HepG2 (cell line): ENCODE data around the gene NOL12. TPM values are rescaled to one million over a fixed set of nuclear protein-coding genes. Genes with fewer than 3 reads are reported as not detected.

Source experiments
- ATAC-seq: fragments of 200-7000 bp; cut with Tn5 transposase; 3 replicates; pipeline ENCODE4 v1.9.1; 2020; ENCODE audit warnings: mild to moderate bottlenecking, moderate library complexity
- BruUV-seq: library from RNA; stranded (reverse); fragments of 400-500 nt; replicated peaks from 2 replicates; lab custom pipeline; 2021; lab: Mats Ljungman, UMichigan
- CTCF ChIA-PET: fragments of 300-600 bp; formaldehyde crosslinking; extraction: SDS; loops from one replicate; lab custom pipeline; 2021; ENCODE audit warnings: low total read pairs, inconsistent platforms, low intra/inter-chr PET ratio; lab: Yijun Ruan, JAX
- POLR2A ChIA-PET: fragments of 350-600 bp; sonication (Branson Sonifier 250); formaldehyde crosslinking; loops from one replicate; lab custom pipeline; 2020; ENCODE audit warnings: antibody characterized with exemption, inconsistent platforms; lab: Yijun Ruan, JAX
- DNase-seq: peaks from one replicate; pipeline ENCODE4 v3.0.0-alpha.2; 2015; ENCODE audit warnings: low spot score
- FAIRE-seq: peaks from 3 replicates; lab custom pipeline; 2011; peaks lifted over from hg19 to GRCh38; lab: Jason Lieb, UNC
- H2AFZ ChIP-seq: one replicate; pipeline ENCODE4 v1.6.1; 2011; ENCODE audit warnings: low read length, inconsistent platforms
- H3K27ac ChIP-seq: fragments of 300-600 bp; 3 replicates; pipeline ENCODE4 v1.8.0; 2011; ENCODE audit warnings: mixed run types, mild to moderate bottlenecking, mixed read lengths, low read length, inconsistent platforms; ENCODE audit not compliant: insufficient read depth; ENCODE audit errors: extremely low read length
- H3K27me3 ChIP-seq, 2 experiments: fragments of 200-600 bp in 1 of 2; 2 replicates in 1 of 2; 3 replicates in 1 of 2; pipeline versions ENCODE4 v1.6.0 to v1.8.0; 2011; ENCODE audit warnings: low read length in 2 of 2, mild to moderate bottlenecking in 2 of 2, moderate library complexity in 2 of 2, inconsistent platforms in 1 of 2; ENCODE audit not compliant: insufficient read depth in 2 of 2, control insufficient read depth in 1 of 2
- H3K36me3 ChIP-seq, 2 experiments: fragments of 200-600 bp in 1 of 2; replicated peaks in 1 of 2; 2 replicates in 1 of 2; 3 replicates in 1 of 2; pipeline versions ENCODE4 v1.5.1 to v1.8.0; 2011; ENCODE audit warnings: low read length in 2 of 2, inconsistent platforms in 1 of 2; ENCODE audit not compliant: insufficient read depth in 2 of 2, control insufficient read depth in 1 of 2
- H3K4me1 ChIP-seq: 2 replicates; pipeline ENCODE4 v1.5.1; 2012; ENCODE audit warnings: low read length, inconsistent platforms; ENCODE audit not compliant: insufficient read depth
- H3K4me2 ChIP-seq: 2 replicates; pipeline ENCODE4 v1.6.0; 2011; ENCODE audit warnings: low read depth, low read length, inconsistent platforms
- H3K4me3 ChIP-seq, 3 experiments: fragments of 200-600 bp in 1 of 3; sonication (generic), shearing (Covaris generic) in 1 of 3; replicated peaks in 1 of 3; 2 replicates each; pipeline ENCODE4 v1.5.1; 2011 to 2016; ENCODE audit warnings: low read length in 3 of 3, inconsistent platforms in 2 of 3, low read depth in 2 of 3, mild to moderate bottlenecking in 2 of 3, control low read depth in 1 of 3, mixed read lengths in 1 of 3; ENCODE audit not compliant: insufficient read depth in 1 of 3
- H3K79me2 ChIP-seq: one replicate; pipeline ENCODE4 v1.6.1; 2011; ENCODE audit warnings: low read length, inconsistent platforms; ENCODE audit not compliant: insufficient read depth
- H3K9ac ChIP-seq: 2 replicates; pipeline ENCODE4 v1.6.0; 2011; ENCODE audit warnings: mild to moderate bottlenecking, low read depth, low read length, inconsistent platforms; ENCODE audit not compliant: insufficient read depth
- H3K9me3 ChIP-seq: 2 replicates; pipeline ENCODE4 v1.5.1; 2012; ENCODE audit warnings: mild to moderate bottlenecking, low read length
- H4K20me1 ChIP-seq: 2 replicates; pipeline ENCODE4 v1.6.0; 2011; ENCODE audit warnings: inconsistent platforms, mild to moderate bottlenecking, low read length, moderate library complexity; ENCODE audit not compliant: insufficient read depth
- IRX3 ChIP-seq: sonication (generic); formaldehyde crosslinking; IDR thresholded peaks from 2 replicates; pipeline ENCODE4 v1.8.1; 2023; ENCODE audit warnings: mild to moderate bottlenecking, low read depth, missing genetic modification reagents, borderline replicate concordance
- TRIM24 ChIP-seq: sonication (generic); formaldehyde crosslinking; IDR thresholded peaks from 2 replicates; pipeline ENCODE4 v1.8.0; 2022; ENCODE audit warnings: mild to moderate bottlenecking, missing genetic modification reagents
- ZNF230 ChIP-seq: sonication (generic); formaldehyde crosslinking; IDR thresholded peaks from 2 replicates; pipeline ENCODE4 v1.4.0; 2020; ENCODE audit warnings: mild to moderate bottlenecking, missing genetic modification reagents
- ZNF234 ChIP-seq: sonication (generic); formaldehyde crosslinking; conservative IDR thresholded peaks from 2 replicates; pipeline ENCODE4 v1.5.1; 2020; ENCODE audit warnings: mild to moderate bottlenecking, missing genetic modification reagents
- WGBS: methylation state at CpG from one replicate; pipeline ENCODE4 v1.1.6; 2017; ENCODE audit warnings: low lambda C conversion rate; 5-methylcytosine and 5-hydroxymethylcytosine counted together
- in situ Hi-C: cut with HindIII; loops from 2 replicates; pipeline ENCODE4 v1.10.0; 2017; ENCODE audit warnings: low pct_unique_long_range_greater_than_20kb; ENCODE audit not compliant: extremely low pct_ligation_motif_present
- intact Hi-C: fragments of 100-400 bp; cut with micrococcal nuclease; formaldehyde crosslinking; loops from one replicate; pipeline ENCODE4 v1.10.0; 2022; ENCODE audit not compliant: unreplicated experiment
- polyA plus RNA-seq, 8 experiments: library from polyadenylated mRNA; depleted of rRNA in 3 of 8; stranded (reverse) in 7 of 8; unstranded in 1 of 8; fragments of >200 nt; fragmentation: Illumina TruSeq in 4 of 8; extraction: Trizol in 4 of 8; gene quantifications; 2 replicates each; pipeline versions ENCODE4 v1.2.1 to v1.2.3, GENCODE V29; 2011 to 2016; ENCODE audit warnings: low read depth in 4 of 8, missing spikeins in 1 of 8, mixed read lengths in 1 of 8; ENCODE audit not compliant: insufficient read depth in 1 of 8
- total RNA-seq, 5 experiments: library from RNA; depleted of rRNA; stranded (reverse); fragments of >200 nt; fragmentation: Illumina TruSeq; extraction: Trizol; gene quantifications; 2 replicates each; pipeline ENCODE4 v1.2.3, GENCODE V29; 2016; ENCODE audit warnings: low read depth in 1 of 5
- TF ChIP-seq, protein P1 (sequence below): IDR thresholded peaks from 2 replicates; pipeline ENCODE4 v1.6.1; 2016; ENCODE audit warnings: low read depth, borderline replicate concordance
- TF ChIP-seq, protein P2 (sequence below): sonication (generic); formaldehyde crosslinking; IDR thresholded peaks from 2 replicates; pipeline ENCODE4 v1.5.0; 2020; ENCODE audit warnings: mild to moderate bottlenecking, missing genetic modification reagents
- TF ChIP-seq, protein P3 (sequence below): sonication (generic); formaldehyde crosslinking; IDR thresholded peaks from 2 replicates; pipeline ENCODE4 v1.5.1; 2020; ENCODE audit warnings: mild to moderate bottlenecking, missing genetic modification reagents, moderate library complexity
- TF ChIP-seq, protein P4 (sequence below): sonication (generic); formaldehyde crosslinking; IDR thresholded peaks from 2 replicates; pipeline ENCODE4 v1.8.1; 2023; ENCODE audit warnings: mild to moderate bottlenecking, missing genetic modification reagents, borderline replicate concordance

The NOL12 gene
- total and polyA plus RNA-seq, 2 of the 13 experiments (the other 11 are each of a cell fraction or from before 2014, with no cell fraction given), result 14.3 to 31.4 TPM

DNA sequence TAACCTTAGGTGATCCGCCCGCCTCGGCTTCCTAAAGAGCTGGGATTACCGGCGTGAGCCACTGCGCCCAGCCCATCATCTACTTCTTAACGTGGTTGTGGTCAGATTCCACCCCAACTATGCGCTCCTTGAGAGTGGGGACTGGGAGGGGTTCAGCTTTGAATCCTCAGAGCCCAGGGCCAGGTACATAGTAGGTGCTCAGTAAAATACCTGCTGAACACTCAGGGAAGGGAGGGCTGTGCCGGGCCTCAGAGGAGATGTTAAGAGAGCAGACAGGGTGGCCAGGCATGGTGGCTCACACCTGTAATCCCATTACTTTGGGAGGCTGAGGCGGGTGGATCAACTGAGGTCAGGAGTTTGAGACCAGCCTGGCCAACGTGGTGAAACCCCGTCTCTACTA lies 11.9 kb upstream of the NOL12 start:
- Histone ChIP-seq H3K27me3 (no peaks in the 10 kb centered on the region), H3K4me3 (no peak overlapping the region), H3K9me3 (no peaks in the 10 kb centered on the region), H3K9ac (no peak overlapping the region), H3K27ac (no peak overlapping the region), H3K36me3 (peaks cover 0 to 2% of the 10 kb centered on the region in 2 experiments; a peak in 1 of 5 replicates), H2AFZ (no peak overlapping the region), H4K20me1 (no peaks in the 10 kb centered on the region), H3K4me2 (no peak overlapping the region), H3K4me1 (peaks cover 42% of the 10 kb centered on the region), H3K79me2 (no peaks in the 10 kb centered on the region)
- POLR2A ChIA-PET, result interaction anchor here (3.9 to 6.0 kb wide), 2 partner anchors 11 to 13 kb away, joined by 35 to 120 read pairs; partner anchors contain the start of genes NOL12 and PDXP
- CTCF ChIA-PET, result no interaction called here
- 76% methylated on average over 12 of the region's 12 CpGs for WGBS
- DNase-seq (no peak), FAIRE-seq (no peak), ATAC-seq (no peak)
- no TSS peak for BruUV-seq
- intact Hi-C loops (no loop called here), in situ Hi-C loops (no loop called here)
- TF ChIP-seq ZNF230, result no peak
- no peak for TF ChIP-seq IRX3 (CRISPR knock-in tag)
- TF ChIP-seq, protein P1, sequence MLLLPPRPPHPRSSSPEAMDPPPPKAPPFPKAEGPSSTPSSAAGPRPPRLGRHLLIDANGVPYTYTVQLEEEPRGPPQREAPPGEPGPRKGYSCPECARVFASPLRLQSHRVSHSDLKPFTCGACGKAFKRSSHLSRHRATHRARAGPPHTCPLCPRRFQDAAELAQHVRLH (CRISPR knock-in tag), result no peak
- TF ChIP-seq, protein P2, sequence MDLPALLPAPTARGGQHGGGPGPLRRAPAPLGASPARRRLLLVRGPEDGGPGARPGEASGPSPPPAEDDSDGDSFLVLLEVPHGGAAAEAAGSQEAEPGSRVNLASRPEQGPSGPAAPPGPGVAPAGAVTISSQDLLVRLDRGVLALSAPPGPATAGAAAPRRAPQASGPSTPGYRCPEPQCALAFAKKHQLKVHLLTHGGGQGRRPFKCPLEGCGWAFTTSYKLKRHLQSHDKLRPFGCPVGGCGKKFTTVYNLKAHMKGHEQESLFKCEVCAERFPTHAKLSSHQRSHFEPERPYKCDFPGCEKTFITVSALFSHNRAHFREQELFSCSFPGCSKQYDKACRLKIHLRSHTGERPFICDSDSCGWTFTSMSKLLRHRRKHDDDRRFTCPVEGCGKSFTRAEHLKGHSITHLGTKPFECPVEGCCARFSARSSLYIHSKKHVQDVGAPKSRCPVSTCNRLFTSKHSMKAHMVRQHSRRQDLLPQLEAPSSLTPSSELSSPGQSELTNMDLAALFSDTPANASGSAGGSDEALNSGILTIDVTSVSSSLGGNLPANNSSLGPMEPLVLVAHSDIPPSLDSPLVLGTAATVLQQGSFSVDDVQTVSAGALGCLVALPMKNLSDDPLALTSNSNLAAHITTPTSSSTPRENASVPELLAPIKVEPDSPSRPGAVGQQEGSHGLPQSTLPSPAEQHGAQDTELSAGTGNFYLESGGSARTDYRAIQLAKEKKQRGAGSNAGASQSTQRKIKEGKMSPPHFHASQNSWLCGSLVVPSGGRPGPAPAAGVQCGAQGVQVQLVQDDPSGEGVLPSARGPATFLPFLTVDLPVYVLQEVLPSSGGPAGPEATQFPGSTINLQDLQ (CRISPR knock-in tag), result no peak
- TF ChIP-seq ZNF234 (CRISPR knock-in tag), result no peak
- TF ChIP-seq, protein P3, sequence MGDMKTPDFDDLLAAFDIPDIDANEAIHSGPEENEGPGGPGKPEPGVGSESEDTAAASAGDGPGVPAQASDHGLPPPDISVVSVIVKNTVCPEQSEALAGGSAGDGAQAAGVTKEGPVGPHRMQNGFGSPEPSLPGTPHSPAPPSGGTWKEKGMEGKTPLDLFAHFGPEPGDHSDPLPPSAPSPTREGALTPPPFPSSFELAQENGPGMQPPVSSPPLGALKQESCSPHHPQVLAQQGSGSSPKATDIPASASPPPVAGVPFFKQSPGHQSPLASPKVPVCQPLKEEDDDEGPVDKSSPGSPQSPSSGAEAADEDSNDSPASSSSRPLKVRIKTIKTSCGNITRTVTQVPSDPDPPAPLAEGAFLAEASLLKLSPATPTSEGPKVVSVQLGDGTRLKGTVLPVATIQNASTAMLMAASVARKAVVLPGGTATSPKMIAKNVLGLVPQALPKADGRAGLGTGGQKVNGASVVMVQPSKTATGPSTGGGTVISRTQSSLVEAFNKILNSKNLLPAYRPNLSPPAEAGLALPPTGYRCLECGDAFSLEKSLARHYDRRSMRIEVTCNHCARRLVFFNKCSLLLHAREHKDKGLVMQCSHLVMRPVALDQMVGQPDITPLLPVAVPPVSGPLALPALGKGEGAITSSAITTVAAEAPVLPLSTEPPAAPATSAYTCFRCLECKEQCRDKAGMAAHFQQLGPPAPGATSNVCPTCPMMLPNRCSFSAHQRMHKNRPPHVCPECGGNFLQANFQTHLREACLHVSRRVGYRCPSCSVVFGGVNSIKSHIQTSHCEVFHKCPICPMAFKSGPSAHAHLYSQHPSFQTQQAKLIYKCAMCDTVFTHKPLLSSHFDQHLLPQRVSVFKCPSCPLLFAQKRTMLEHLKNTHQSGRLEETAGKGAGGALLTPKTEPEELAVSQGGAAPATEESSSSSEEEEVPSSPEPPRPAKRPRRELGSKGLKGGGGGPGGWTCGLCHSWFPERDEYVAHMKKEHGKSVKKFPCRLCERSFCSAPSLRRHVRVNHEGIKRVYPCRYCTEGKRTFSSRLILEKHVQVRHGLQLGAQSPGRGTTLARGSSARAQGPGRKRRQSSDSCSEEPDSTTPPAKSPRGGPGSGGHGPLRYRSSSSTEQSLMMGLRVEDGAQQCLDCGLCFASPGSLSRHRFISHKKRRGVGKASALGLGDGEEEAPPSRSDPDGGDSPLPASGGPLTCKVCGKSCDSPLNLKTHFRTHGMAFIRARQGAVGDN (CRISPR knock-in tag), result no peak
- no peak for TF ChIP-seq TRIM24 (CRISPR knock-in tag)
- TF ChIP-seq, protein P4, sequence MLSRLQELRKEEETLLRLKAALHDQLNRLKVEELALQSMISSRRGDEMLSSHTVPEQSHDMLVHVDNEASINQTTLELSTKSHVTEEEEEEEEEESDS, result no peak
